Caco-2 (cell line): Measurements from ENCODE around the gene ZNF804B. TPM values are rescaled to one million over a fixed set of nuclear protein-coding genes. Genes with fewer than 3 reads are reported as not detected.

Experiments
- BruUV-seq: library from RNA; stranded (reverse); fragments of 400-500 nt; replicated peaks from 2 replicates; lab custom pipeline; 2021; lab: Mats Ljungman, UMichigan
- CTCF ChIA-PET: fragments of 300-600 bp; sonication (Branson Sonifier 250); formaldehyde crosslinking; loops from one replicate; lab custom pipeline; 2022; ENCODE audit warnings: antibody characterized with exemption; lab: Charles Lee
- POLR2A ChIA-PET: fragments of 300-600 bp; sonication (Branson Sonifier 250); formaldehyde crosslinking; loops from one replicate; lab custom pipeline; 2022; ENCODE audit warnings: antibody characterized with exemption; lab: Charles Lee
- DNase-seq, 2 experiments: peaks; one replicate each; pipeline versions ENCODE4 v3.0.0 to v3.0.0-alpha.2; 2020 to 2022
- H3K27me3 ChIP-seq: replicated peaks from 2 replicates; pipeline ENCODE4 v1.6.0; 2011; ENCODE audit warnings: low read length; ENCODE audit not compliant: control insufficient read depth, insufficient read depth
- H3K36me3 ChIP-seq: 2 replicates; pipeline ENCODE4 v1.5.1; 2011; ENCODE audit warnings: low read length; ENCODE audit not compliant: control insufficient read depth, insufficient read depth
- H3K4me1 ChIP-seq: fragments of 250-450 bp; sonication (Bioruptor Pico); 2 replicates; pipeline ENCODE4 v1.5.1; 2020; ENCODE audit warnings: mild to moderate bottlenecking
- H3K4me3 ChIP-seq: 2 replicates; pipeline ENCODE4 v1.5.1; 2011; ENCODE audit warnings: low read depth, mild to moderate bottlenecking, control low read depth, low read length
- H3K9me3 ChIP-seq: fragments of 250-450 bp; sonication (Bioruptor Pico); 2 replicates; pipeline ENCODE4 v1.5.1; 2020; ENCODE audit warnings: mild to moderate bottlenecking, moderate library complexity
- H3K27ac Mint-ChIP-seq: one replicate; pipeline ENCODE4 v1.8.0; 2022; ENCODE audit warnings: mixed read lengths; ENCODE audit not compliant: unreplicated experiment
- H3K27me3 Mint-ChIP-seq: one replicate; pipeline ENCODE4 v1.8.0; 2022; ENCODE audit warnings: mixed read lengths; ENCODE audit not compliant: insufficient read depth, unreplicated experiment
- H3K36me3 Mint-ChIP-seq: one replicate; pipeline ENCODE4 v1.8.0; 2022; ENCODE audit warnings: mild to moderate bottlenecking, mixed read lengths; ENCODE audit not compliant: insufficient read depth, unreplicated experiment
- H3K4me1 Mint-ChIP-seq: one replicate; pipeline ENCODE4 v1.8.0; 2022; ENCODE audit warnings: low read depth, mixed read lengths; ENCODE audit not compliant: unreplicated experiment
- H3K4me3 Mint-ChIP-seq: one replicate; pipeline ENCODE4 v1.8.0; 2022; ENCODE audit warnings: mild to moderate bottlenecking, moderate library complexity, mixed read lengths; ENCODE audit not compliant: unreplicated experiment
- H3K9me3 Mint-ChIP-seq: one replicate; pipeline ENCODE4 v1.8.0; 2022; ENCODE audit warnings: mixed read lengths; ENCODE audit not compliant: unreplicated experiment
- CTCF ChIP-seq, 2 experiments: fragments of 200-600 bp in 1 of 2; IDR thresholded peaks; 1 replicate in 1 of 2; 2 replicates in 1 of 2; pipeline versions ENCODE4 v1.5.1 to v1.8.0; 2011 to 2022; ENCODE audit warnings: antibody characterized with exemption in 1 of 2, control low read depth in 1 of 2, inconsistent platforms in 1 of 2, low read depth in 1 of 2, low read length in 1 of 2, mild to moderate bottlenecking in 1 of 2, moderate library complexity in 1 of 2; ENCODE audit not compliant: insufficient read depth in 1 of 2, severe bottlenecking in 1 of 2, unreplicated experiment in 1 of 2
- intact Hi-C: fragments of 100-400 bp; cut with micrococcal nuclease; formaldehyde crosslinking; loops from one replicate; pipeline ENCODE4 v1.10.0; 2022; ENCODE audit not compliant: unreplicated experiment
- total RNA-seq: library from RNA; stranded (reverse); gene quantifications from 2 replicates; pipeline ENCODE4 v1.2.3, GENCODE V29; 2022

ZNF804B gene
- total RNA-seq, 1 experiment from 2014 or later, result not detected

- Mint-ChIP-seq H3K9me3 (no peaks in the 10 kb centered on the region), H3K4me3 (no peak overlapping the region), H3K27me3 (peaks cover 4% of the 10 kb centered on the region), H3K4me1 (no peaks in the 10 kb centered on the region), H3K36me3 (no peaks in the 10 kb centered on the region), H3K27ac (no peak overlapping the region)
- Histone ChIP-seq H3K4me3 (no peak overlapping the region), H3K4me1 (no peaks in the 10 kb centered on the region), H3K27me3 (no peaks in the 10 kb centered on the region), H3K36me3 (no peaks in the 10 kb centered on the region), H3K9me3 (no peaks in the 10 kb centered on the region)
- DNase-seq, result no peak
- intact Hi-C loops, result no loop called here
- no peak for TF ChIP-seq CTCF (IDR thresholded peaks at IDR 0.05; ENCODE audit: insufficient read depth in 1 of 2, low read depth in 1 of 2, low read length in 1 of 2, severe bottlenecking in 1 of 2, unreplicated experiment in 1 of 2)
- BruUV-seq, result no TSS peak
- CTCF ChIA-PET, result no interaction called here
- POLR2A ChIA-PET, result no interaction called here
These were observed 400.6 kb downstream of the ZNF804B start for GRCh38 chr7:89160107-89160506.

GRCh38 chr7:89165421-89165820, 405.9 kb downstream of the ZNF804B start:
- DNase-seq, result no peak
- no peaks in the 10 kb centered on the region for H3K4me1 ChIP-seq
- no peak overlapping the region for H3K4me3 ChIP-seq
- H3K9me3 ChIP-seq, result no peaks in the 10 kb centered on the region
- Mint-ChIP-seq H3K27ac (no peak overlapping the region), H3K9me3 (no peaks in the 10 kb centered on the region), H3K4me1 (no peaks in the 10 kb centered on the region), H3K4me3 (no peak overlapping the region), H3K27me3 (no peaks in the 10 kb centered on the region), H3K36me3 (no peaks in the 10 kb centered on the region)
- no peaks in the 10 kb centered on the region for H3K36me3 ChIP-seq
- TF ChIP-seq CTCF (IDR thresholded peaks at IDR 0.05; ENCODE audit: insufficient read depth in 1 of 2, low read depth in 1 of 2, low read length in 1 of 2, severe bottlenecking in 1 of 2, unreplicated experiment in 1 of 2), result no peak
- intact Hi-C loops, result no loop called here
- POLR2A ChIA-PET, result no interaction called here
- CTCF ChIA-PET, result no interaction called here
- no peaks in the 10 kb centered on the region for H3K27me3 ChIP-seq
- BruUV-seq, result no TSS peak

GRCh38 chr7:89170628-89171027, 411.1 kb downstream of the ZNF804B start:
- no peaks in the 10 kb centered on the region for H3K4me1 ChIP-seq
- H3K9me3 Mint-ChIP-seq, result no peaks in the 10 kb centered on the region
- intact Hi-C loops, result no loop called here

More at GRCh38 chr7:89170628-89171027, 411.1 kb downstream of the ZNF804B start:
- no peak overlapping the region for H3K4me3 ChIP-seq
- BruUV-seq, result no TSS peak
- H3K36me3 Mint-ChIP-seq, result no peaks in the 10 kb centered on the region
- no peaks in the 10 kb centered on the region for H3K27me3 ChIP-seq
- no peak for DNase-seq
- TF ChIP-seq CTCF (IDR thresholded peaks at IDR 0.05; ENCODE audit: insufficient read depth in 1 of 2, low read depth in 1 of 2, low read length in 1 of 2, severe bottlenecking in 1 of 2, unreplicated experiment in 1 of 2), result no peak
- ChIA-PET POLR2A (no interaction called here), CTCF (no interaction called here)
- H3K4me3 Mint-ChIP-seq, result no peak overlapping the region
- H3K36me3 ChIP-seq, result no peaks in the 10 kb centered on the region
- H3K27me3 Mint-ChIP-seq, result no peaks in the 10 kb centered on the region
- no peaks in the 10 kb centered on the region for H3K9me3 ChIP-seq
- no peak overlapping the region for H3K27ac Mint-ChIP-seq
- H3K4me1 Mint-ChIP-seq, result no peaks in the 10 kb centered on the region
